Gastrocnemius medialis (tissue), 4 donors: ENCODE measurements around the gene CEL. TPM values are rescaled to one million over a fixed set of nuclear protein-coding genes. Genes with fewer than 3 reads are reported as not detected.

Experiments
- ATAC-seq, 2 donors: fragments of 150-250 bp; one replicate each; pipeline ENCODE4 v1.9.1; 2016
- DNase-seq, 2 donors: peaks; one replicate each; pipeline ENCODE4 v3.0.0-alpha.2; 2019
- H3K27ac ChIP-seq, 4 donors: fragments of 200-600 bp; sonication (generic); 1 replicate in 1 of 4; 2 replicates in 3 of 4; pipeline ENCODE4 v1.5.1; 2016 to 2018; ENCODE audit warnings: mild to moderate bottlenecking in 2 of 4, moderate library complexity in 1 of 4
- H3K27me3 ChIP-seq, 3 donors: fragments of 200-600 bp; sonication (generic) in 2 of 3; 1 replicate in 1 of 3; 2 replicates in 2 of 3; pipeline versions ENCODE4 v1.5.1 to v1.6.0; 2016 to 2019; ENCODE audit warnings: mild to moderate bottlenecking in 1 of 3, moderate library complexity in 1 of 3
- H3K36me3 ChIP-seq, 2 donors: fragments of 200-600 bp; sonication (generic) in 1 of 2; one replicate each; pipeline ENCODE4 v1.5.1; 2017 to 2018
- H3K4me1 ChIP-seq, 2 donors: fragments of 200-600 bp; sonication (generic) in 1 of 2; one replicate each; pipeline ENCODE4 v1.5.1; 2016 to 2017; ENCODE audit warnings: mild to moderate bottlenecking in 2 of 2
- H3K4me3 ChIP-seq, 4 donors: fragments of 200-600 bp; sonication (generic) in 3 of 4; 1 replicate in 1 of 4; 2 replicates in 3 of 4; pipeline ENCODE4 v1.5.1; 2016 to 2019; ENCODE audit warnings: mild to moderate bottlenecking in 2 of 4
- H3K9me3 ChIP-seq, 3 donors: fragments of 200-600 bp; sonication (generic) in 2 of 3; 1 replicate in 1 of 3; 2 replicates in 2 of 3; pipeline ENCODE4 v1.5.1; 2016 to 2019
- POLR2A ChIP-seq, 2 donors: fragments of 450-650 bp; IDR thresholded peaks; one replicate each; pipeline ENCODE4 v1.6.1; 2017; ENCODE audit warnings: antibody characterized with exemption in 2 of 2, mild to moderate bottlenecking in 2 of 2, moderate library complexity in 2 of 2
- in situ Hi-C, 4 donors: fragments of 200-750 bp; cut with MboI; loops; one replicate each; pipeline versions ENCODE4 v1.15.0 to v1.8.0; 2017; ENCODE audit warnings: low sequenced_read_pairs in 4 of 4
- intact Hi-C: fragments of 100-400 bp; cut with DNase I; formaldehyde crosslinking; loops from one replicate; pipeline ENCODE4 v1.15.1; 2023; ENCODE audit warnings: low total_unique reads
- total RNA-seq, 4 donors: library from RNA; depleted of rRNA; stranded (reverse); fragments of >200 nt; gene quantifications; one replicate each; pipeline versions ENCODE4 v1.1.0 to v1.2.3, GENCODE V29; 2016
- TF ChIP-seq, protein P1 (sequence below), 5 experiments: fragments of 450-650 bp in 3 of 5; fragments of 200-600 bp in 2 of 5; sonication (generic) in 2 of 5; IDR thresholded peaks in 4 of 5; conservative IDR thresholded peaks in 1 of 5; 1 replicate in 4 of 5; 2 replicates in 1 of 5; pipeline ENCODE4 v1.5.1; 2016 to 2019; ENCODE audit warnings: antibody characterized with exemption in 5 of 5, mild to moderate bottlenecking in 3 of 5, moderate library complexity in 3 of 5

The CEL gene
- total RNA-seq, 4 donors from 2014 or later, result 0.13 to 1.8 TPM; not detected in 2

DNA sequence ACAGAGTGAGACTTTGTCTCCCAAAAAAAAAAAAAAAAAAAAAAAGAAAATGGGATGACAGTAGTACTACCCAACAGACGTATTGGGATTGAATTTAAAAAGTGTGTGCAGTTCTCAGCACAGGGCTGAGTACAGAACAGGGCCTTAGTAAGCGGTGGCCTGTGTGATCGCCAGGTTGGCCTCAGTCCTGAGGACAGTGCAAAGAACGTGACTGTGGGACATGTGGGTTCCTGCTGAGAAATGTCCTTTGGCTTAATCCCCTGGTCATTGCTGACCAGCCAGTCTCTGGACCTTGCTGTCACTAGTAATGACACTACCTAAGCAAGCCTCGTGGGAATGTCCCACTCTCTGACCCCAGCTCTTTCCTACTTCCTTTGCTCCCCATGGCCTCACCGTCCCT is 17.7 kb upstream of the CEL start:
- Histone ChIP-seq H3K27me3 (no peaks in the 10 kb centered on the region), H3K27ac (peak overlapping the region in 1 of 4 donors; percentile 76), H3K36me3 (peaks cover 0 to 58% of the 10 kb centered on the region in 2 donors), H3K9me3 (no peaks in the 10 kb centered on the region), H3K4me3 (no peak overlapping the region), H3K4me1 (peaks cover 14 to 15% of the 10 kb centered on the region in 2 donors)
- peak; percentile 65 to 80 for ATAC-seq
- in situ Hi-C loops (no loop called here), intact Hi-C loops (loop anchor here (5.0 to 10.0 kb wide), 2 partner anchors 58 to 141 kb away; no protein-coding TSS in a partner anchor)
- DNase-seq, result peak in 1 of 2 donors; percentile 45
- no peak for TF ChIP-seq POLR2A (IDR thresholded peaks at IDR 0.05)

DNA sequence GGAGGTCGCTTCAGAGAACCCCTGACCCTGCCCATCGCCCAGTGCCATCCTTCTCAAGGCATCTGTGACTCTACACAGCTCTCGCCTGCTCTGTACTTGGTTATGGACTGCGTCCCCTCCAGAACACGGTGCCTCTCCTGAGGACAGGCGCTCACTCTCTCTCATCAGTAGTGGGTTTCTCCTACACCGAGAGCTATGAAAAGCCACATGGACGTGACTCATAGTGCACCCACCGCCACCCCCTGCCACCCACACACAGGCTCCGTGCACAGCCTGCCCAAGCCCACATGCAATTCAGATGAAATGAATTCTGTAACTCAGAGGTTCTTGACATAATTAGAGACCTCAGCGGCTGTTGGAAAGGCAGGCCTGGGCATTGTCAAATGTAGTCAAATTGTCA is 17.1 kb upstream of the CEL start:
- peak overlapping the region in 1 of 4 donors; percentile 76 for H3K27ac ChIP-seq
- H3K4me3 ChIP-seq, result no peak overlapping the region
- DNase-seq (no peak), ATAC-seq (no peak)
- H3K4me1 ChIP-seq, result peaks cover 14 to 15% of the 10 kb centered on the region in 2 donors
- peaks cover 0 to 63% of the 10 kb centered on the region in 2 donors for H3K36me3 ChIP-seq
- intact Hi-C loops (loop anchor here (5.0 to 10.0 kb wide), 2 partner anchors 58 to 140 kb away; no protein-coding TSS in a partner anchor), in situ Hi-C loops (no loop called here)
- H3K27me3 ChIP-seq, result no peaks in the 10 kb centered on the region
- H3K9me3 ChIP-seq, result no peaks in the 10 kb centered on the region
- TF ChIP-seq POLR2A (IDR thresholded peaks at IDR 0.05), result no peak
- TF ChIP-seq, protein P1, sequence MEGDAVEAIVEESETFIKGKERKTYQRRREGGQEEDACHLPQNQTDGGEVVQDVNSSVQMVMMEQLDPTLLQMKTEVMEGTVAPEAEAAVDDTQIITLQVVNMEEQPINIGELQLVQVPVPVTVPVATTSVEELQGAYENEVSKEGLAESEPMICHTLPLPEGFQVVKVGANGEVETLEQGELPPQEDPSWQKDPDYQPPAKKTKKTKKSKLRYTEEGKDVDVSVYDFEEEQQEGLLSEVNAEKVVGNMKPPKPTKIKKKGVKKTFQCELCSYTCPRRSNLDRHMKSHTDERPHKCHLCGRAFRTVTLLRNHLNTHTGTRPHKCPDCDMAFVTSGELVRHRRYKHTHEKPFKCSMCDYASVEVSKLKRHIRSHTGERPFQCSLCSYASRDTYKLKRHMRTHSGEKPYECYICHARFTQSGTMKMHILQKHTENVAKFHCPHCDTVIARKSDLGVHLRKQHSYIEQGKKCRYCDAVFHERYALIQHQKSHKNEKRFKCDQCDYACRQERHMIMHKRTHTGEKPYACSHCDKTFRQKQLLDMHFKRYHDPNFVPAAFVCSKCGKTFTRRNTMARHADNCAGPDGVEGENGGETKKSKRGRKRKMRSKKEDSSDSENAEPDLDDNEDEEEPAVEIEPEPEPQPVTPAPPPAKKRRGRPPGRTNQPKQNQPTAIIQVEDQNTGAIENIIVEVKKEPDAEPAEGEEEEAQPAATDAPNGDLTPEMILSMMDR (IDR thresholded peaks at IDR 0.05 in 4 of 5, conservative IDR thresholded peaks at IDR 0.05 in 1 of 5), result no peak

DNA sequence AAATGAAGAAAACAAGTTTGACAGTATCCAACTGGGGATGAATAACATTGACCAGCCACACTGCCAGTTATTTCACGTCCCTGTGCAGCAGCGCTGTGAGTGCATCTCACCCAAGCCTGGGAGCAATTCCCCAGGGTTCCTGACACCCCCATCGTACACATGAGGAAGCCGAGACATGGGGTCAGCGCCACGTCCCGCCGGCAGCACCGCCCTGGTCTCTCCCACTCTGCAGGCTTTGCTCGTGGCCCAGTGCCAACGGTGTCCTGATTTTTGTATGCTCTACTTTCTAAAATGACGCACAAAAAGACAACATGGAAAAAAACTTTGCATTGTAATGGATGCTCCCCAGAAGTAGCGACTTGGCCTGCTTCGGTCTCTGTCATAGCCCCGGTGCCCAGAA is 16.6 kb upstream of the CEL start:
- in situ Hi-C loops (no loop called here), intact Hi-C loops (loop anchor here (10.0 kb wide), 1 partner anchor 140 kb away; no protein-coding TSS in a partner anchor)
- no peaks in the 10 kb centered on the region for H3K27me3 ChIP-seq
- DNase-seq, result no peak
- ATAC-seq, result no peak
- no peak overlapping the region for H3K4me3 ChIP-seq
- no peaks in the 10 kb centered on the region for H3K9me3 ChIP-seq
- TF ChIP-seq, protein P1 (IDR thresholded peaks at IDR 0.05 in 4 of 5, conservative IDR thresholded peaks at IDR 0.05 in 1 of 5), result no peak
- TF ChIP-seq POLR2A (IDR thresholded peaks at IDR 0.05), result no peak
- H3K4me1 ChIP-seq, result peaks cover 11 to 12% of the 10 kb centered on the region in 2 donors
- H3K27ac ChIP-seq, result no peak overlapping the region
- H3K36me3 ChIP-seq, result peaks cover 0 to 63% of the 10 kb centered on the region in 2 donors

DNA sequence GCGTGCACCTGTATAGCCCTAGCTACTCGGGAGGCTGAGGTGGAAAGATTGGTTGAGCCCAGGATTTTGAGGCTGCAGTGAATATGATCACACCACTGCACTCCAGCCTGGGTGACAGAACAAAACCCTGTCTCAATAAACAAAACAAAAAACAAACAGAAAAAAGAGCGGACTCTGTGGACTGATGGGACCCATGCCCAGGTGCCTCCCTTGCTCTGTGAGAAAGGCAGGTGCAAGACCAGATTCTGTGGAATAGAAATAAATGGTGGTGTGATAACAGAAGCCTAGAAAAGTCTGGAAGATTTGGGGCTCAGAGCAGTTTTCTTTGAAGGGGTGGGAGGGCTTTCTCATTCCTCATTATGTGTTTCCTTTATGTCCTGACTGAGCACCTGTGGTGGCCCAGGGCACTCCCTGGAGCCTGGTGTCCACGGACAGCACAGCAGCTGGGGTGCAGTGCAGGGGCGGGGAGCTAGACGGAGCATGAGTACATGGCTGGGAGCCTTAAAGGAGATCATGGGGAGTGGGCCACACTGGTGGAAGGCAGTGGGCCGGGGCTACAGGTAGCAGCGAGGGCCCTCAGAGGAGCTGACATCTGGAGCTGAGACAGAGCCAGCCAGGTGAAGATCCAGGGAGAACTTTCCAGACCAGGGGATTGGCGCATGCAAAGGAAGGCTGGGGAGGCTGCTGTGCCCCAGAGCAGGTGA is 15.4 kb upstream of the CEL start:
- DNase-seq, result no peak
- H3K27ac ChIP-seq, result no peak overlapping the region
- H3K36me3 ChIP-seq, result peaks cover 0 to 72% of the 10 kb centered on the region in 2 donors
- intact Hi-C loops (loop anchor here (10.0 kb wide), 1 partner anchor 138 kb away; no protein-coding TSS in a partner anchor), in situ Hi-C loops (no loop called here)
- TF ChIP-seq, protein P1 (IDR thresholded peaks at IDR 0.05 in 4 of 5, conservative IDR thresholded peaks at IDR 0.05 in 1 of 5), result no peak
- TF ChIP-seq POLR2A (IDR thresholded peaks at IDR 0.05), result no peak
- peaks cover 0 to 6% of the 10 kb centered on the region in 2 donors for H3K4me1 ChIP-seq
- H3K27me3 ChIP-seq, result no peaks in the 10 kb centered on the region
- H3K9me3 ChIP-seq, result no peaks in the 10 kb centered on the region
- no peak overlapping the region for H3K4me3 ChIP-seq
- no peak for ATAC-seq

DNA sequence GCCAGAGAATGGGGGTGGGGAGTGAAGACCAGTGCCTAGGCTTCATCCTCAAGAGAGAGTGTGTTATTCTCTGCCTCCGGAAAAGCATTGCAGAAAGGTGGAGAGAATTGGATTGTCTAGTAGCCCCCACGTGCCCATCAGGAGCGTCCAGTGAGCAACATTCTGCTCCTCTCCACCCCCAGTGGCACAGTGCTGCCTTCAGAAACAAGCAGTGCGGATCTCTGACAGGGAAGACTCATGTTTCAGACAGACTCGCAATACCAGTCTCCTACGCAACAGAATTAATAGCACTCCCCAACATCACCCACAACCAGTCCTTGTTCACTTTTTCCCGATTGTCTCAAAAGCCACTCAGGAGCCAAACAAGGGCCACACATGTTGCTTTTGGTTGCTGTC is 14.9 kb upstream of the CEL start:
- ATAC-seq, result no peak
- in situ Hi-C loops, result no loop called here

More for the DNA sequence above, 14.9 kb upstream of the CEL start:
- H3K27ac ChIP-seq, result no peak overlapping the region
- peaks cover 0 to 6% of the 10 kb centered on the region in 2 donors for H3K4me1 ChIP-seq
- no peak for TF ChIP-seq POLR2A (IDR thresholded peaks at IDR 0.05)
- H3K4me3 ChIP-seq, result no peak overlapping the region
- intact Hi-C loops, result loop anchor here (10.0 kb wide), 1 partner anchor 138 kb away; no protein-coding TSS in a partner anchor
- H3K36me3 ChIP-seq, result peaks cover 0 to 78% of the 10 kb centered on the region in 2 donors
- H3K27me3 ChIP-seq, result no peaks in the 10 kb centered on the region
- no peaks in the 10 kb centered on the region for H3K9me3 ChIP-seq
- DNase-seq, result no peak
